ENCODE measurements around the gene NAALADL2. TPM values are rescaled to one million over a fixed set of nuclear protein-coding genes. Genes with fewer than 3 reads are reported as not detected.

NAALADL2 gene
- total RNA-seq, 1 donor, result 54.5 TPM

DNA sequence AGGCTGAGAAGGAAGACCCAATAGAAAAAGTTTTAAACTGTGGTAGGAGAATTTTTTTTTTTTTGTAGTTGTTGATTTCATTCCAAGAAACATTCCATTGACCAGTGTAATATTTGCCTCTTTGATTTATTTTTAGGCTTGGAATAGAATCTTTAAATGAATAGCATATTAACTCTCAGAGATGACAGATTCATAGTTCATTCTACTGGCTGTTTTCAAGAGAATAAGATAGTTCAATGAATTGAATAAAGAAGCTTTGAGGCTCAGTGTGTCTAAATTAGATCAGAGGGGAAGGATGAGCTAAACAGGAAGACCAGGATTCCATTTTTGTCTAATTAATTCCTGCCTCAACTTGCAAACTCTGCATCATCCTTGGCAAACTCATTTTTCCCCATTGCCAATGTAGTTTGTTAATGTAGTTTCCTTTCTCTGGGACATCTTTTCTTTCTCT, 98.4 kb downstream of the NAALADL2 start:
- DNase-seq (ENCODE audit: low read depth), result peak; percentile 61
- no peak overlapping the region for H3K4me3 ChIP-seq (ENCODE audit: low read depth, low read length)
- TF ChIP-seq, protein P1, sequence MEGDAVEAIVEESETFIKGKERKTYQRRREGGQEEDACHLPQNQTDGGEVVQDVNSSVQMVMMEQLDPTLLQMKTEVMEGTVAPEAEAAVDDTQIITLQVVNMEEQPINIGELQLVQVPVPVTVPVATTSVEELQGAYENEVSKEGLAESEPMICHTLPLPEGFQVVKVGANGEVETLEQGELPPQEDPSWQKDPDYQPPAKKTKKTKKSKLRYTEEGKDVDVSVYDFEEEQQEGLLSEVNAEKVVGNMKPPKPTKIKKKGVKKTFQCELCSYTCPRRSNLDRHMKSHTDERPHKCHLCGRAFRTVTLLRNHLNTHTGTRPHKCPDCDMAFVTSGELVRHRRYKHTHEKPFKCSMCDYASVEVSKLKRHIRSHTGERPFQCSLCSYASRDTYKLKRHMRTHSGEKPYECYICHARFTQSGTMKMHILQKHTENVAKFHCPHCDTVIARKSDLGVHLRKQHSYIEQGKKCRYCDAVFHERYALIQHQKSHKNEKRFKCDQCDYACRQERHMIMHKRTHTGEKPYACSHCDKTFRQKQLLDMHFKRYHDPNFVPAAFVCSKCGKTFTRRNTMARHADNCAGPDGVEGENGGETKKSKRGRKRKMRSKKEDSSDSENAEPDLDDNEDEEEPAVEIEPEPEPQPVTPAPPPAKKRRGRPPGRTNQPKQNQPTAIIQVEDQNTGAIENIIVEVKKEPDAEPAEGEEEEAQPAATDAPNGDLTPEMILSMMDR (IDR thresholded peaks at IDR 0.05; ENCODE audit: insufficient read depth, low read length), result no peak

DNA sequence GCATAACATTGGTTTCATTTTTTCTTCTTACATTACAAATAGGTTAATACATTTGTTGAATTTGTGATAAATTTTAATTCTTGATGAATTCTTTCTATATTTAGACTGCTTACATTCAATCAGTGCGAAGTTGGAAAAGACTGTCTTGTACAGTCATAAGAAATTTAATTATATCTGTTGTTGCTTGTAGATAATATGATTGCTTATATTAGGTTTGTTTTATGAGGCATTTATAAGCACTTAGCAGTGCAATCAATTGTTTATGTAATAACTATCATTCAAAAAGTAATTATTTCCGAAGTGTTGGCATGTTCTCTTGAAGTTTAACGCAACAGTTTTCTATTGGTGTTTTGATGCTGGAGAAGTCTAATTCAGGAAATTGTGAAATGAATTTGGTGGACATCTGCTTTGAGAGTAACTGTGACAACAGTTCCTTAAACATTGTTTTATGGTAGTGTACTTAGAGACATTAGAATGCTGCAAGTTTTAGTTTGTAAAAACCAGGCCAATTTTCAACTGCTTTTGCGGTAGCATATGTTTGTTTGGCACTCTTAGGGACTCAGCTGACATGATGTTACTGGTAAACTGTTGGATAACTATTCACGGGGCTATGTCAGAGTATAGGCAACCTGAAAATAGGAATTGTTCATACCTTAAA, 99.7 kb downstream of the NAALADL2 start:
- TF ChIP-seq, protein P1 (IDR thresholded peaks at IDR 0.05; ENCODE audit: insufficient read depth, low read length), result no peak
- no peak overlapping the region for H3K4me3 ChIP-seq (ENCODE audit: low read depth, low read length)
- no peak for DNase-seq (ENCODE audit: low read depth)

DNA sequence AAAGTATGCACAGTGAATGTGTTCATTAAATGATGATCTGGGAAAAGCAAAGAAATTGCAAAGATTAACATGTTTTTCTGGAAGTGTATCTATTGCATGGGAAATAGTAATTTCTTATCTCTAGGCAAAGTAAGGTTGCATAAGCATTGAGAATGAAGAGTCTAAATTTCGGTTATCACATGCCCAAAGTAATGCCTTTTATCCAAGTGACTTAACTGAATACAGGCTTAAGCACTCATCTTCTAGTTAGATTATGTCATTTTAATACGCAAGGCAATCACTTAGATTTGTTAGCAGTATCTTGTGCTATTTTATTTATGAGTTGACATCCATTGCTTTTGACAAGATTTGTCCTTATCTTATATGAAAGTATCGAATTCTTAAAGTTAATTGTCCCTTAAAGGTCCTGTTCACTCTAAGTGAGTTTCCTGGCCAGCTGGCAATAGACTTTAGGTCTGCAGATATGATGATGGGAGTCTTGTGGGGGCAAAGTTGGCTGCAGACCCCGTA, 100.5 kb downstream of the NAALADL2 start:
- H3K4me3 ChIP-seq (ENCODE audit: low read depth, low read length), result no peak overlapping the region
- DNase-seq (ENCODE audit: low read depth), result peak; percentile 7
- TF ChIP-seq, protein P1 (IDR thresholded peaks at IDR 0.05; ENCODE audit: insufficient read depth, low read length), result no peak

DNA sequence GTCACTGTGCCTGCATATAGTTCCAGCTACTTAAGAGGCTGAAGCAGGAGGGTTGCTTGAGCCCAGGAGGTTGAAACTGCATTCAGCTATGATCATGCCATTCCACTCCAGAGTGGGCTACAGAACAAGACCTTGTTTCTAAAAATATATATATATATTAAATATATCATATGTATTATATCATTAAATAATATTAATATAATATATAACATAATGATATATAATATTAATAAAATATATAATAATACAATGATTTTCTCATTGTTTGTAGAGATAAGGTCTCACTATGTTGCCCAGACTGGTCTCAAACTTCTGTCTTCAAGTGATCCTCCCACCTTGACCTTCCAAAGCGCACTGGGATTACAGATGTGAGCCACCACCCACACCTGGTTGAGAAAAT, 101.8 kb downstream of the NAALADL2 start:
- no peak overlapping the region for H3K4me3 ChIP-seq (ENCODE audit: low read depth, low read length)
- TF ChIP-seq, protein P1 (IDR thresholded peaks at IDR 0.05; ENCODE audit: insufficient read depth, low read length), result no peak
- no peak for DNase-seq (ENCODE audit: low read depth)

DNA sequence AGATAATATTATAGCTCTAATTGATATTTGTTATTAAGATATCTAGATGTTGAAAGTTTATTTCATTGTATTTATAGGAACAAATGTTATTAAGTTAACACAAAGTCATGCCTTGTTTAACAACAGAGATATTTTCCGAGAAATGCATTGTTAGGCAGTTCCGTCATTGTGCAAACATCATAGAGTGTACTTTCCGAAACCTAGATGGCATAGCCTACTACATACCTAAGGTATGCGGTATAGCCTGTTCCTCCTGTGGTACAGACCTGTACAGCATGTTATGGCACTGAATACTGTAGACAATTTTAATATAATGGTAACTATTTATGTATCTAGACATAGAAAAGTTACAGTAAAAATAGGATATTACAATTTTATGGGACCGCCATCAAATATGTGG, 114.3 kb downstream of the NAALADL2 start:
- no peak for DNase-seq (ENCODE audit: low read depth)
- no peak overlapping the region for H3K4me3 ChIP-seq (ENCODE audit: low read depth, low read length)
- TF ChIP-seq, protein P1 (IDR thresholded peaks at IDR 0.05; ENCODE audit: insufficient read depth, low read length), result no peak

DNA sequence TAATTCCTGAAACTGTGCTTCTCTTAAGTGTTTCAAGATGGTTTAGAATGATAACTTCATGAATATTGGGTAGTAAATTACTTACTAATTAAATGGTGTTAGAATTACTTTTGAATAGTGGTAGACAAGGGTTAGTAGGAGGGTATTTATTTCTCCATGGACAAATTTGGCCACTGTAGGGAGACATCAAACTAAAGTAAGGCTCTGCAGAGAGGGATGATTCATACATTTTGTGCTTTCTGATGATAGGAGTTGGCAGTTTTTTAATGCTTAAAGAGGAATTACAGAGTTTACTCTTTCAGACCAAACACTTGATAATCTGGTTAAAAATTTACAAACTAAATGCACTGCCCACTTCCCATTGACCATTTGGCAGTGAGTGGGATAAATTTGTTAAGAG, 127.6 kb downstream of the NAALADL2 start:
- DNase-seq (ENCODE audit: low read depth), result peak; percentile 63
- no peak overlapping the region for H3K4me3 ChIP-seq (ENCODE audit: low read depth, low read length)
- TF ChIP-seq, protein P1 (IDR thresholded peaks at IDR 0.05; ENCODE audit: insufficient read depth, low read length), result peak; percentile 4

All from fibroblast of the aortic adventitia (primary cell).